Stomach (tissue), 9 donors: ENCODE results near the gene ZACN. TPM values are rescaled to one million over a fixed set of nuclear protein-coding genes. Genes with fewer than 3 reads are reported as not detected.
"Not testable (repeated sequence)": the region's sequence is repeated elsewhere in the genome, so short reads cannot be mapped to it uniquely, and the experiment has no call there.

Source experiments
- DNase-seq, 2 donors: peaks; one replicate each; pipeline versions ENCODE4 v3.0.0 to v3.0.0-alpha.2; 2013 to 2019
- H3K27ac ChIP-seq, 5 donors: fragments of 200-600 bp in 4 of 5; sonication (generic) in 4 of 5; one replicate each; pipeline ENCODE4 v1.5.1; 2013 to 2019; ENCODE audit warnings: mild to moderate bottlenecking in 1 of 5, moderate library complexity in 1 of 5
- H3K27me3 ChIP-seq, 3 donors: fragments of 200-600 bp; sonication (generic); one replicate each; pipeline ENCODE4 v1.5.1; 2017 to 2019; ENCODE audit warnings: mixed run types in 1 of 3
- H3K36me3 ChIP-seq, 4 donors: fragments of 200-600 bp; sonication (generic); 1 replicate in 3 of 4; 2 replicates in 1 of 4; pipeline ENCODE4 v1.5.1; 2016 to 2019
- H3K4me1 ChIP-seq, 4 donors: fragments of 200-600 bp; sonication (generic); one replicate each; pipeline ENCODE4 v1.5.1; 2016 to 2019
- H3K4me3 ChIP-seq, 4 donors: fragments of 200-600 bp; sonication (generic) in 3 of 4; one replicate each; pipeline ENCODE4 v1.5.1; 2016 to 2019; ENCODE audit warnings: mild to moderate bottlenecking in 1 of 4
- H3K9me3 ChIP-seq, 4 donors: fragments of 200-600 bp; sonication (generic); one replicate each; pipeline ENCODE4 v1.5.1; 2016 to 2019
- EP300 ChIP-seq: sonication (generic); formaldehyde crosslinking; IDR thresholded peaks from one replicate; pipeline ENCODE4 v1.6.1; 2017; ENCODE audit warnings: antibody characterized with exemption
- POLR2A ChIP-seq, 4 donors: fragments of 450-650 bp; IDR thresholded peaks; one replicate each; pipeline ENCODE4 v1.6.1; 2016; ENCODE audit warnings: antibody characterized with exemption in 4 of 4, control low read depth in 2 of 4, mild to moderate bottlenecking in 1 of 4, moderate library complexity in 1 of 4
- POLR2AphosphoS5 ChIP-seq, 3 donors: sonication (generic); formaldehyde crosslinking; IDR thresholded peaks; one replicate each; pipeline ENCODE4 v1.6.1; 2016; ENCODE audit warnings: antibody characterized with exemption in 3 of 3
- WGBS, 5 donors: extraction: QIAGEN DNeasy Blood & Tissue Kit in 3 of 5; methylation state at CpG; one replicate each; pipeline versions ENCODE4 v1.1.5 to v1.1.7; 2013 to 2018; 5-methylcytosine and 5-hydroxymethylcytosine counted together
- intact Hi-C: fragments of 100-400 bp; cut with DNase I; formaldehyde crosslinking; loops from one replicate; pipeline ENCODE4 v1.15.1; 2023; ENCODE audit warnings: low total_unique reads
- polyA plus RNA-seq, 3 donors: library from polyadenylated mRNA; stranded (reverse); fragments of 200-250 nt; gene quantifications; one replicate each; pipeline ENCODE4 v1.2.3, GENCODE V29; 2013
- total RNA-seq, 5 donors: library from RNA; depleted of rRNA; stranded (reverse); fragments of >200 nt; gene quantifications; one replicate each; pipeline versions ENCODE4 v1.1.0 to v1.2.3, GENCODE V29; 2014 to 2016
- TF ChIP-seq, protein P1 (sequence below), 7 experiments: fragments of 450-650 bp in 4 of 7; fragments of 200-600 bp in 3 of 7; sonication (generic) in 3 of 7; IDR thresholded peaks; one replicate each; pipeline ENCODE4 v1.5.1; 2016 to 2019; ENCODE audit warnings: antibody characterized with exemption in 7 of 7, control low read depth in 2 of 7, mild to moderate bottlenecking in 1 of 7
- donor health status: healthy with polysubstance abuse.
- donor health status: Bipolar disorder and iron deficiency.
- donor health status: healthy.

The ZACN gene
- total and polyA plus RNA-seq, 8 donors = 1.00 to 1.9 (median 1.4) TPM; not detected in 5

DNA sequence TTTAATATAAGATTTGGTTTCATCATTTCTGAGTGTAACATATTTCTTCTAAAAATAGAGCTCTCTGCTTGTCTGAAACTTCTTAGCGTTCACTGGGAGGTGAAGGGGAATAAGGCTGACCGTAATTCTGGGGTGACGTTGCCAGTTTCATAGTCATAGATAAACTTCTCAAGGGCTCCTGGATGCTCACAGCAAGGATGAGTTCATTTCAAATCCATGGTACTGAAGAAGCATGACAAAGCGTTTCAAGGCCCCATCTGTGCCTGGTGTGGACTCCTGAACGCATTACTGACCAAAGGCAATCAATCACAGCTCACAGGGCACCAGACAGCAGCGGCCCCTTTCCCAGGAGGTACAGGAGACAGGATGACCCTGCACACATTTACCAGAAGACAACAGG lies 39.9 kb upstream of the ZACN start:
- no peak for DNase-seq
- TF ChIP-seq, protein P1, sequence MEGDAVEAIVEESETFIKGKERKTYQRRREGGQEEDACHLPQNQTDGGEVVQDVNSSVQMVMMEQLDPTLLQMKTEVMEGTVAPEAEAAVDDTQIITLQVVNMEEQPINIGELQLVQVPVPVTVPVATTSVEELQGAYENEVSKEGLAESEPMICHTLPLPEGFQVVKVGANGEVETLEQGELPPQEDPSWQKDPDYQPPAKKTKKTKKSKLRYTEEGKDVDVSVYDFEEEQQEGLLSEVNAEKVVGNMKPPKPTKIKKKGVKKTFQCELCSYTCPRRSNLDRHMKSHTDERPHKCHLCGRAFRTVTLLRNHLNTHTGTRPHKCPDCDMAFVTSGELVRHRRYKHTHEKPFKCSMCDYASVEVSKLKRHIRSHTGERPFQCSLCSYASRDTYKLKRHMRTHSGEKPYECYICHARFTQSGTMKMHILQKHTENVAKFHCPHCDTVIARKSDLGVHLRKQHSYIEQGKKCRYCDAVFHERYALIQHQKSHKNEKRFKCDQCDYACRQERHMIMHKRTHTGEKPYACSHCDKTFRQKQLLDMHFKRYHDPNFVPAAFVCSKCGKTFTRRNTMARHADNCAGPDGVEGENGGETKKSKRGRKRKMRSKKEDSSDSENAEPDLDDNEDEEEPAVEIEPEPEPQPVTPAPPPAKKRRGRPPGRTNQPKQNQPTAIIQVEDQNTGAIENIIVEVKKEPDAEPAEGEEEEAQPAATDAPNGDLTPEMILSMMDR (IDR thresholded peaks at IDR 0.05) = no peak
- peak in 2 of 3 donors; percentile 1 to 47 for TF ChIP-seq POLR2AphosphoS5 (IDR thresholded peaks at IDR 0.05)
- intact Hi-C loops = no loop called here
- peaks cover 56 to 69% (median 63%) of the 10 kb centered on the region in 4 donors for H3K36me3 ChIP-seq
- no peak overlapping the region for H3K4me3 ChIP-seq
- 76 to 85% (median 80%) methylated on average over 6 of the region's 6 CpGs for WGBS, 5 donors
- H3K4me1 ChIP-seq = peaks cover 0 to 32% (median 6%) of the 10 kb centered on the region in 4 donors
- H3K9me3 ChIP-seq = no peaks in the 10 kb centered on the region
- no peaks in the 10 kb centered on the region for H3K27me3 ChIP-seq
- peak overlapping the region in 3 of 5 donors; percentile 7 to 77 (median 46) for H3K27ac ChIP-seq

DNA sequence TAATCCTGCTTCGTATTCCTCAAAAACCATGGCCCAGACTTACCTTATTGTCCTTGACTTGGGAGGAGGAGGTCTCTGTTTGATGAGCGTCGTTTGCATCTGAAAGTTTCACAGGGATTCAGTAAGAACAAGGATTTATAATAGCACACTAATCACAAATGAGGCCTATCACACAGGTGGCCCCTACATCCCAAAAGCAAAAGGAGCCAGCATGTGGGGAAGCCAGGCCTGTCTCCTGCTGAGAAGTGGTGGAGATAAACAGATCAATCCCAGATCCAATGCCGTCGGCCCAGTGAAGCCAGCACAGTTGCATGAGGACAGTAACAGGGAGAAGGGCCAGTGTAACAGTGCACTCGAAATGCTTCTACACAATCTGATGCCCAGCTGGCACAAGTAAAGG lies 38.6 kb upstream of the ZACN start:
- DNase-seq = no peak
- TF ChIP-seq POLR2A (IDR thresholded peaks at IDR 0.05) (no peak), EP300 (no peak), POLR2AphosphoS5 (IDR thresholded peaks at IDR 0.05) (no peak)
- TF ChIP-seq, protein P1 (IDR thresholded peaks at IDR 0.05) = no peak
- no peak overlapping the region for H3K4me3 ChIP-seq
- H3K27me3 ChIP-seq = no peaks in the 10 kb centered on the region
- no peaks in the 10 kb centered on the region for H3K9me3 ChIP-seq
- 72 to 83% (median 77%) methylated on average over 6 of the region's 6 CpGs for whole genome bisulfite sequencing, 5 donors
- H3K36me3 ChIP-seq = peaks cover 69 to 81% (median 76%) of the 10 kb centered on the region in 4 donors
- peak overlapping the region in 1 of 5 donors; percentile 77 for H3K27ac ChIP-seq
- peaks cover 0 to 24% (median 6%) of the 10 kb centered on the region in 4 donors for H3K4me1 ChIP-seq
- intact Hi-C loops = no loop called here

DNA sequence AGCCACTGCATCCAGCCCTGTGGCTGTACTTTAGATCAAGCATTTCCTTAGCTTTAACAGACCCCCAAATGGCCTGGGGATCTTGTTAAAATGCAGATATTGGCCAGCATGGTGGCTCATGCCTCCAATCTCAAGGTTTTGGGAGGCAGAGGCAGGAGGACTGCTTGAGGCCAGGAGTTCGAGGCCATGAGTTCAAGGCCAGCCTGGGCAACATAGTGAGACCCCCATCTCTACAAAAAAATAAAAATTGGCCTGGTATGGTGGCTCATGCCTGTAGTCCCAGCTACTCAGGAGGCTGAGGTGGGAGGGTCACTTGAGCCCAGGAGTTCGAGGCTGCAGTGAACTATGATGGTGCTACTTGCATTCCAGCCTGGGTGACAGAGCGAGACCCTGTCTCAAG lies 36.1 kb upstream of the ZACN start:
- H3K27ac ChIP-seq, H3K27me3 ChIP-seq, DNase-seq, H3K9me3 ChIP-seq, H3K4me1 ChIP-seq, intact Hi-C loops, H3K4me3 ChIP-seq: not testable (repeated sequence)
- peaks cover 93 to 100% (median 99%) of the 10 kb centered on the region in 4 donors for H3K36me3 ChIP-seq
- WGBS, 5 donors = 94 to 100% (median 98%) methylated on average over 3 of the region's 3 CpGs

GRCh38 chr17:76044475-76045007 lies 34.4 kb upstream of the ZACN start:
- H3K27ac ChIP-seq, H3K4me3 ChIP-seq, H3K4me1 ChIP-seq, intact Hi-C loops, H3K27me3 ChIP-seq, DNase-seq, H3K9me3 ChIP-seq: not testable (repeated sequence)
- 76 to 82% (median 80%) methylated on average over 9 to 11 of the region's 11 CpGs for WGBS, 5 donors
- peaks cover 99 to 100% (median 100%) of the 10 kb centered on the region in 4 donors for H3K36me3 ChIP-seq

DNA sequence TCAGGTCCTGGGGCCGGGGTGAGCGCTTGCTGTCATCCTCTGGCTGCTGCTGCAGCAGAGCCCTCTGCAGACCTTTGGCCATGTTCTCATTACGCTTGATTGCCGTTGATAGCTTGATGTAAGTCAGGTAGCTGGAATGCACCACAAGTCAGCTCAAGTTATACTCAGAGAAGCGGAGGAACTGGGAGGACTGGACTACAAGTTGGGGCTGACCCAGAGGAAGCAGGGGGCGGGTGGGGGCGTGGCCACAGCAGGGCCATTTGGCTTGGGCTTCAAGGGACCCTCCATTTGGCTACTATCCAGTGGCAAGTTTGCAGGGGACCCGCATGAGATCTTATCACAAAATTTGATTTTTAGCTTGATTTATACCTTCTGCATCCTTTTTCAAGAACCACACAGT lies 32.9 kb upstream of the ZACN start:
- intact Hi-C loops = no loop called here
- no peak overlapping the region for H3K27ac ChIP-seq
- no peak for TF ChIP-seq POLR2AphosphoS5 (IDR thresholded peaks at IDR 0.05)
- TF ChIP-seq, protein P1 (IDR thresholded peaks at IDR 0.05) = no peak
- no peak for TF ChIP-seq POLR2A (IDR thresholded peaks at IDR 0.05)
- TF ChIP-seq EP300 = no peak
- peaks cover 0 to 3% (median under 1%) of the 10 kb centered on the region in 4 donors for H3K4me1 ChIP-seq
- no peak for DNase-seq
- no peaks in the 10 kb centered on the region for H3K27me3 ChIP-seq
- H3K36me3 ChIP-seq = peaks cover 92 to 100% (median 100%) of the 10 kb centered on the region in 4 donors
- no peak overlapping the region for H3K4me3 ChIP-seq
- no peaks in the 10 kb centered on the region for H3K9me3 ChIP-seq
- 79 to 91% (median 88%) methylated on average over 6 to 8 of the region's 8 CpGs for WGBS, 5 donors
